HUES64 (cell line): ENCODE data around the gene DDX42.

Experiments
- H3K27ac ChIP-seq: 2 replicates; pipeline ENCODE4 v1.7.0; 2013; ENCODE audit warnings: low read depth, low read length, inconsistent platforms
- H3K27me3 ChIP-seq: 2 replicates; pipeline ENCODE4 v1.6.1; 2013; ENCODE audit warnings: mild to moderate bottlenecking, low read length; ENCODE audit not compliant: insufficient read depth
- H3K36me3 ChIP-seq: 2 replicates; pipeline ENCODE4 v1.6.1; 2013; ENCODE audit warnings: mild to moderate bottlenecking, low read length; ENCODE audit not compliant: insufficient read depth
- H3K4me1 ChIP-seq: 2 replicates; pipeline ENCODE4 v1.6.1; 2013; ENCODE audit warnings: mild to moderate bottlenecking, low read length, moderate library complexity; ENCODE audit not compliant: insufficient read depth
- H3K4me3 ChIP-seq: 2 replicates; pipeline ENCODE4 v1.5.1; 2013; ENCODE audit warnings: mild to moderate bottlenecking, low read length, moderate library complexity
- H3K9ac ChIP-seq: 2 replicates; pipeline ENCODE4 v1.6.1; 2013; ENCODE audit warnings: mild to moderate bottlenecking, low read depth, low read length
- H3K9me3 ChIP-seq: 2 replicates; pipeline ENCODE4 v1.6.1; 2013; ENCODE audit warnings: low read depth, low read length; ENCODE audit not compliant: insufficient read depth
- WGBS: fragments of 150-250, 120-280 bp; methylation state at CpG from one replicate; pipeline ENCODE4 v1.1.7; 2013; ENCODE audit warnings: missing lambda C conversion rate; 5-methylcytosine and 5-hydroxymethylcytosine counted together

DDX42 gene

GRCh38 chr17:63824362-63824761, 50.4 kb downstream of the DDX42 start:
- Histone ChIP-seq H3K36me3 (peaks cover 77% of the 10 kb centered on the region), H3K27me3 (no peaks in the 10 kb centered on the region), H3K4me1 (peaks cover 6% of the 10 kb centered on the region; the same call in 1 of the 2 replicates), H3K9me3 (no peaks in the 10 kb centered on the region), H3K4me3 (no peak overlapping the region), H3K9ac (no peak overlapping the region), H3K27ac (no peak overlapping the region)
- WGBS, result 92% methylated on average over 9 of the region's 9 CpGs

- WGBS, result 2% methylated on average over 31 of the region's 31 CpGs
- Histone ChIP-seq H3K27me3 (no peaks in the 10 kb centered on the region), H3K36me3 (peaks cover 77% of the 10 kb centered on the region), H3K9me3 (no peaks in the 10 kb centered on the region), H3K4me1 (peaks cover 6% of the 10 kb centered on the region; the same call in 1 of the 2 replicates), H3K9ac (peak overlapping the region; percentile 96), H3K27ac (peak overlapping the region; percentile 96), H3K4me3 (peak overlapping the region; percentile 95)
Measured at GRCh38 chr17:63826468-63827001, 52.6 kb downstream of the DDX42 start.

GRCh38 chr17:63827002-63827800, 53.2 kb downstream of the DDX42 start, which contains the start of the genes FTSJ3 and PSMC5:
Gene FTSJ3, minus strand, starts transcription at chr17:63827663. Its CDS starts 761 bp downstream, at chr17:63826902.
Gene PSMC5, plus strand, starts transcription at chr17:63827431. Its CDS starts 60 bp downstream, at chr17:63827491.
- Histone ChIP-seq H3K9ac (peak within 1 kb of the TSS; percentile 96), H3K9me3 (no peaks in the 10 kb centered on the region), H3K4me3 (peak within 1 kb of the TSS; percentile 95), H3K36me3 (peaks cover 77% of the 10 kb centered on the region), H3K4me1 (peaks cover 6% of the 10 kb centered on the region; the same call in 1 of the 2 replicates), H3K27me3 (no peaks in the 10 kb centered on the region), H3K27ac (peak within 1 kb of the TSS; percentile 96)
- under 1% methylated on average over 58 of the region's 58 CpGs for WGBS

- H3K9ac ChIP-seq, result peak overlapping the region; percentile 96
- peak overlapping the region; percentile 95 for H3K4me3 ChIP-seq
- H3K9me3 ChIP-seq, result no peaks in the 10 kb centered on the region
- 3% methylated on average over 19 of the region's 19 CpGs for WGBS
- peaks cover 77% of the 10 kb centered on the region for H3K36me3 ChIP-seq
- peak overlapping the region; percentile 96 for H3K27ac ChIP-seq
- H3K27me3 ChIP-seq, result no peaks in the 10 kb centered on the region
- H3K4me1 ChIP-seq, result peaks cover 6% of the 10 kb centered on the region; the same call in 1 of the 2 replicates
Measured at GRCh38 chr17:63827801-63828221, 53.8 kb downstream of the DDX42 start.

- WGBS, result 94% methylated on average over 3 of the region's 3 CpGs
- H3K27me3 ChIP-seq, result no peaks in the 10 kb centered on the region
- no peak overlapping the region for H3K27ac ChIP-seq
- H3K9me3 ChIP-seq, result no peaks in the 10 kb centered on the region
- H3K4me1 ChIP-seq, result peaks cover 6% of the 10 kb centered on the region; the same call in 1 of the 2 replicates
- no peak overlapping the region for H3K4me3 ChIP-seq
- no peak overlapping the region for H3K9ac ChIP-seq
- peaks cover 79% of the 10 kb centered on the region for H3K36me3 ChIP-seq
Measured at GRCh38 chr17:63828936-63829335, 55.0 kb downstream of the DDX42 start.

- Histone ChIP-seq H3K4me1 (peaks cover 6% of the 10 kb centered on the region; the same call in 1 of the 2 replicates), H3K27ac (no peak overlapping the region), H3K36me3 (peaks cover 74% of the 10 kb centered on the region), H3K9me3 (no peaks in the 10 kb centered on the region), H3K4me3 (no peak overlapping the region), H3K27me3 (no peaks in the 10 kb centered on the region), H3K9ac (no peak overlapping the region)
- 94% methylated on average over 5 of the region's 5 CpGs for WGBS
Measured at GRCh38 chr17:63830278-63830677, 56.3 kb downstream of the DDX42 start.

GRCh38 chr17:63830904-63831491, 57.0 kb downstream of the DDX42 start:
- Histone ChIP-seq H3K27me3 (no peaks in the 10 kb centered on the region), H3K27ac (no peak overlapping the region), H3K9ac (no peak overlapping the region), H3K9me3 (no peaks in the 10 kb centered on the region), H3K4me1 (peaks cover 3% of the 10 kb centered on the region; the same call in 1 of the 2 replicates), H3K36me3 (peaks cover 68% of the 10 kb centered on the region), H3K4me3 (no peak overlapping the region)
- 96% methylated on average over 15 of the region's 15 CpGs for WGBS

GRCh38 chr17:63831505-63831904, 57.5 kb downstream of the DDX42 start:
- no peak overlapping the region for H3K9ac ChIP-seq
- no peaks in the 10 kb centered on the region; the same call in 1 of the 2 replicates for H3K4me1 ChIP-seq
- H3K27me3 ChIP-seq, result no peaks in the 10 kb centered on the region
- peaks cover 73% of the 10 kb centered on the region for H3K36me3 ChIP-seq
- no peaks in the 10 kb centered on the region for H3K9me3 ChIP-seq
- H3K4me3 ChIP-seq, result no peak overlapping the region
- 95% methylated on average over 8 of the region's 8 CpGs for WGBS
- H3K27ac ChIP-seq, result no peak overlapping the region

GRCh38 chr17:63832014-63832413, 58.0 kb downstream of the DDX42 start:
- H3K9ac ChIP-seq, result no peak overlapping the region
- H3K36me3 ChIP-seq, result peaks cover 78% of the 10 kb centered on the region

GRCh38 chr17:63832455-63832854, 58.5 kb downstream of the DDX42 start:
- Histone ChIP-seq H3K9ac (no peak overlapping the region), H3K36me3 (peaks cover 79% of the 10 kb centered on the region), H3K4me1 (no peaks in the 10 kb centered on the region; the same call in 1 of the 2 replicates), H3K9me3 (no peaks in the 10 kb centered on the region), H3K4me3 (no peak overlapping the region), H3K27ac (no peak overlapping the region), H3K27me3 (no peaks in the 10 kb centered on the region)
- WGBS, result 89% methylated on average over 2 of the region's 2 CpGs

More at GRCh38 chr17:63832014-63832413, 58.0 kb downstream of the DDX42 start:
- Histone ChIP-seq H3K27me3 (no peaks in the 10 kb centered on the region), H3K4me3 (no peak overlapping the region), H3K27ac (no peak overlapping the region), H3K4me1 (no peaks in the 10 kb centered on the region; the same call in 1 of the 2 replicates), H3K9me3 (no peaks in the 10 kb centered on the region)
- WGBS, result 98% methylated on average over 5 of the region's 5 CpGs
